ENCODE measurements around the gene INPP5A. TPM values are rescaled to one million over a fixed set of nuclear protein-coding genes. Genes with fewer than 3 reads are reported as not detected.
A peak's percentile ranks its signal among the peaks of the same experiment; 100 is the strongest.

INPP5A gene
- total RNA-seq, 2 donors from 2014 or later, result 9.2 to 14.5 TPM

DNA sequence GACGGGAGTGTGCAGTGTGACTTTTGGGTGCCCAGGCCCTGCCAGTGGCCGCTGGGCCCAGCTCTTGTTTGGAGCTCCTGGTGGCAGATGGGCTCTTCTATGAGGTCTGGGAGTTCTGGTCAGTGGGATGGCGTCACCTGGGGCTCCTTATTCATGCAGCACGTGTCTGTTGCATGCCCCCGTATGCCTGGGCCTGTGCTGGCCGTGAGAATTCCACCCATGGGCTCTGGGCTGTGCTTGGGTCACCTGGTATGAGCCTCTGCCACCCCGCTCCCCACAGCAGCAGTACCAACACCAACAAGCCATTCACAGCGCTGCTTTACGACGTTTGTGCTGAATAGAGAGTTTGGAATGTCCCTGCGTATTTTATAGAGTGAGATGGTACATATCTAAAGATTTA, 27.1 kb downstream of the INPP5A start:
- no peak overlapping the region for H3K27ac ChIP-seq

DNA sequence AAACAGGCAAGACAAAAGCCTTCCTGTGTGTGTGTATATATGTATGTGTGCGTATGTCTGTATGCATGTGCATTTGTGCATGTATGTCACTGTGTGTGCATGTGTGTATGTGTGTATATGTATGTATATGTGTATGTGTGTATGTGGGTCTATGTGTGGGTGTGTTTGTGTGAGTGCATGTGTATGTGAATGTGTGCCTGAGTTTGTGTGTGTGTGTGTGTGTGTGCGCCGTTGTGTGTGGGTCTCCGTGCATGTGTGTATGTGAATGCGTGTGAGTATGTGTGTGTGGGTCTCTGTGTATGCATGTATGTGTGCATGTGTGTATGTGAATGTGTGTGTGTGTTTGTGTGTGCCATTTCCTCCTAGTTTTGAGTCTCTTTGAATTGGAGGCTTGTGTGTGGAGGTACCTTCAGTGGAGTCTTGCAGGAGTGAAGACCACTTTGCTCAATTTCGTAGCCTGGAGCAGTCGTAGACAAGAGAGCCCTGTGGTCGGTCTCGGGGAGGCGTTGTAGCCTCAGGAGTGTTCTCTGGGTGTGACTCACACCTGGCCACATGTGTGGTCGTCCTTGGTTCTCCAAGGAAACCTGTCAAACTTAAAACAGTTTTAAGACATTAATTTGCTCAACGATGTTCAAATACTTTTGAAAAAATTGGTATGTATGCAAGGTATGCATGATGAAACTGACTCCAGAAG, 28.1 kb downstream of the INPP5A start:
- ATAC-seq, result no peak
- Histone ChIP-seq H3K27ac (no peak overlapping the region), H3K4me1 (peaks cover under 1% of the 10 kb centered on the region), H3K4me3 (no peak overlapping the region), H3K9me3 (no peaks in the 10 kb centered on the region), H3K27me3 (no peaks in the 10 kb centered on the region), H3K36me3 (replicated peaks in 1 of 2; ENCODE audit: insufficient read depth in 1 of 2, low read depth in 2 of 2) (no peaks in the 10 kb centered on the region)
- 94 to 96% methylated on average over 12 of the region's 12 CpGs for WGBS, 2 donors
- no peak for DNase-seq
- TF ChIP-seq CTCF (IDR thresholded peaks at IDR 0.05), result no peak
- intact Hi-C loops (cut with DNase I), result no loop called here

More for the DNA sequence above, 27.1 kb downstream of the INPP5A start:
- Histone ChIP-seq H3K4me1 (peaks cover 5% of the 10 kb centered on the region), H3K36me3 (replicated peaks in 1 of 2; ENCODE audit: insufficient read depth in 1 of 2, low read depth in 2 of 2) (no peaks in the 10 kb centered on the region), H3K9me3 (no peaks in the 10 kb centered on the region), H3K4me3 (no peak overlapping the region), H3K27me3 (no peaks in the 10 kb centered on the region)
- intact Hi-C loops (cut with DNase I), result no loop called here
- WGBS, 2 donors, result 92% methylated on average over 9 to 11 of the region's 11 CpGs
- DNase-seq (no peak), ATAC-seq (no peak)
- no peak for TF ChIP-seq POLR2A (IDR thresholded peaks at IDR 0.05)

GRCh38 chr10:132566892-132567291, 29.3 kb downstream of the INPP5A start:
- TF ChIP-seq POLR2A (IDR thresholded peaks at IDR 0.05), result no peak
- no peak for TF ChIP-seq CTCF (IDR thresholded peaks at IDR 0.05)
- 74 to 86% methylated on average over 6 of the region's 6 CpGs for WGBS, 2 donors
- ATAC-seq (no peak), DNase-seq (no peak)
- H3K4me1 ChIP-seq, result peaks cover 13% of the 10 kb centered on the region
- intact Hi-C loops (cut with DNase I), result no loop called here
- no peaks in the 10 kb centered on the region for H3K9me3 ChIP-seq
- no peaks in the 10 kb centered on the region for H3K36me3 ChIP-seq (replicated peaks in 1 of 2; ENCODE audit: insufficient read depth in 1 of 2, low read depth in 2 of 2)
- no peaks in the 10 kb centered on the region for H3K27me3 ChIP-seq
- H3K4me3 ChIP-seq, result no peak overlapping the region
- H3K27ac ChIP-seq, result no peak overlapping the region

DNA sequence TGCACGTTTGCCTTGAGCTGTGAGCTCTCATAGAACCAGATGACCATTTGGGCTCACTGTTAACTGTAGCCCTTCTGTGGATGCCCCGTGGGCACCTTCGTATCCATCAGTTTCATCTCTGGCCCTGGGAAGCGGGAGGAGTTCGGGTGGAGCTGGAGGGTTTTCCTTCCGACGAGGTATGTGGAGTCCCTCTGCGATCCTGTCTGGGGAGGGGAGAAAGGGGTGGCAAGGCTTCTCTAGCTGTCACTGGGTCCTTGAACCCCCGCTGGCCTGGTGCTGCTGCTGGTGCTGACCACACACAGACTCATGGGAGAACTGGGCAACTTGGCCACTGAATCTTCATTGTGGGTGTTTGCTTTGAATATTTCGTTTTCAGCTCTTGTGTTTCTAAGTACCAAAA, 32.7 kb downstream of the INPP5A start:
- Histone ChIP-seq H3K27ac (no peak overlapping the region), H3K27me3 (no peaks in the 10 kb centered on the region), H3K36me3 (replicated peaks in 1 of 2; ENCODE audit: insufficient read depth in 1 of 2, low read depth in 2 of 2) (no peaks in the 10 kb centered on the region), H3K4me3 (no peak overlapping the region), H3K9me3 (no peaks in the 10 kb centered on the region), H3K4me1 (peaks cover 28% of the 10 kb centered on the region)
- WGBS, 2 donors, result 84 to 95% methylated on average over 10 of the region's 10 CpGs
- DNase-seq (no peak), ATAC-seq (no peak)
- TF ChIP-seq POLR2A (IDR thresholded peaks at IDR 0.05) (no peak), CTCF (IDR thresholded peaks at IDR 0.05) (no peak)
- intact Hi-C loops (cut with DNase I), result no loop called here

DNA sequence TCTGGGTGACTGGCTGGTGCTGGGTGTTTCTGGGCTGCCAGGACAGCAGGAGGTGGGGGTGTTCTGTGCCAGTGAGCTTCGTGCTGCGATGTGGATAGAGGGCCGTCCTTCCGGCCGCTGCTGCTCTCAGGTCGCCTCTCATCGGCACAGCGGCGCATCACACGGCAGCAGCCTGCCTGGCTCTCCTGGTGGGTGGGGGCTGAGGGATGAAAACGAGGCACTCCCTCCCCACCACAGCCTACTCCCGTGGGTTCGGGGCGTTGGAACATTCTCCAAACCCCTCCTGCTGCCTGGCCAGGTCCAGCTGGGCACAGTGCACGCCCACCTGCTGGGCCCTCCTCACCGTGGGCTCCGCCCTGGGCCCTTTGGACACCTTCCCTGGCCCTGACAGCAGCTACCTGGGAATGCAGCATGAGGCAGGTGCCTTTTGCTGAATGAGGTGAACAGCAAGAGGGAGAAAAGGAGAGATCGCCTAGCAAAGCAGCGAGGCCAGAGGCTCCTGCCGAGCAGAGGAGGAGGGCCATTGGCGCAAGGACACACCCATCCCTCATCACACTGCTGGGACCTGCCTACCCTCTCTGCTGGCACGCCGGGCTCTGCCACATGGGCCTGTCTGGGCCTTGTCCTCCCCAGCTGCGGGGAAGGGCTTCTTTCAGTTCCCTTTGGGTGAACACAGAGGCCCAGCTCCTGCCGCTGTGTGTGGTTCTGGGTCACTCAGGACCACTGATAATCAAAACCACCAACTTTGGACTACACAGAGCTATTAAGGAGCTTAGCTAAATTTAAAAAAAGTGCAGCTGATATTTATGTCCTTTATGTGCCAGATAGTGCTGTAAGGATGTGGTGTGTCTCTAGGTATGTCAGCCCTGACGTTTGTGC, 33.4 kb downstream of the INPP5A start:
- H3K27me3 ChIP-seq, result no peaks in the 10 kb centered on the region
- 73 to 88% methylated on average over 7 to 26 of the region's 26 CpGs for WGBS, 2 donors
- DNase-seq, result peak in 3 of 4 donors; percentile 42 to 61 (median 51)
- intact Hi-C loops (cut with DNase I), result no loop called here
- H3K4me3 ChIP-seq, result no peak overlapping the region
- no peaks in the 10 kb centered on the region for H3K36me3 ChIP-seq (replicated peaks in 1 of 2; ENCODE audit: insufficient read depth in 1 of 2, low read depth in 2 of 2)
- ATAC-seq, result no peak
- no peaks in the 10 kb centered on the region for H3K9me3 ChIP-seq
- H3K27ac ChIP-seq, result peak overlapping the region in 1 of 4 donors; percentile 22
- TF ChIP-seq CTCF (IDR thresholded peaks at IDR 0.05) (no peak), POLR2A (IDR thresholded peaks at IDR 0.05) (no peak)
- H3K4me1 ChIP-seq, result peaks cover 36% of the 10 kb centered on the region
